GM18907 (cell line): ENCODE results near the gene GGA2.
"Not testable (repeated sequence)": the region's sequence is repeated elsewhere in the genome, so short reads cannot be mapped to it uniquely, and the experiment has no call there.

Experiments used
- ATAC-seq: cut with Tn5 transposase; IDR thresholded peaks from one replicate; pipeline ENCODE4 v1.9.1; 2021; ENCODE audit warnings: mild to moderate bottlenecking, moderate library complexity; ENCODE audit not compliant: unreplicated experiment

GGA2 gene

GRCh38 chr16:23527961-23528643 lies 17.8 kb upstream of the GGA2 start:
- no peak for ATAC-seq

GRCh38 chr16:23524886-23525285 lies 14.6 kb upstream of the GGA2 start:
- ATAC-seq = no peak

DNA sequence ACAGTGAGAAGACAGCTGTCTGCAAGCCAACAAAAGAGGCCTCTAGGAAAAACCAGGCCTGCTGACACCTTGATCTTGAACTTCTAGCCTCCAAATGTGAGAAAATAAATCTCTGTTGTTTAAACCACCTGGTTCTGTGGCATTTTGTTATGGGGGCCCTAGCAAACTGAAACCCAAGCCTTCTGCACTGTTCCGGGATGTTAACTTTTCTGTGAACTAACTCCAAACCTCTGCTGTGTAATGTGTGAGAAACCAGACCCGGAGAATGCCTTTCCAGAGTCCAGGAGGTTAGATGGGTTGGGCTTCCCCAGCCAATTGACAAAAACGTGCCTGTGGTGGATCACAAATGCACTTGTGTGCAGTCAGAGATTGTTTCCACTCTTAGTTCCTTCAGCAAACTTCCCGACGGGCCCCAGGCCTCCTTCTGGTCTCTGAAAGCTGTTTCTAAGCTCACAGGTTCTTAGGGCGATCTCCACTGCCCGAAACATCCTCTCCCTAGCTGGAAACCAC lies 13.6 kb upstream of the GGA2 start:
- no peak for ATAC-seq

DNA sequence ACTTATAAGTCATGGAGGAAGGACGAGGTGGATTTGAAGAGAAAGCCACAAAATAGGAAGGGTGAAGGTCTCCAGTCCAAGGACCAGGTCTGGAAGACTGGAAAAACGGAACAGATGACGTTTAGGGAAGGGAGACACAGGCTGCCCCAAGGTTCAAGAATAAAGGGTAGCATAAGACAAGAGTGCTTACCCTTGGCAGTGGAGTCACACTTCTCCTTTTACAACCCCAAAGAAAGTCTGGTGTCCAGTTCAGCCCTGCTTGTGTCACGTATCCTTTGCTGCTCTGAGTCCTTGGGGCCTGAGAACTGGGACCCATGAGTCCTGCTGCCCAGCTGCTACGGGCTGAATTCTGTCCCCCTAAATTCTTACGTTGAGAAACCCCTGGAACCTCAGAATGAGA lies 13.0 kb upstream of the GGA2 start:
- no peak for ATAC-seq

GRCh38 chr16:23521965-23522364 lies 11.7 kb upstream of the GGA2 start:
- no peak for ATAC-seq

GRCh38 chr16:23521037-23521743 lies 10.9 kb upstream of the GGA2 start:
- no peak for ATAC-seq

GRCh38 chr16:23520500-23520899 lies 10.2 kb upstream of the GGA2 start:
- ATAC-seq = no peak

DNA sequence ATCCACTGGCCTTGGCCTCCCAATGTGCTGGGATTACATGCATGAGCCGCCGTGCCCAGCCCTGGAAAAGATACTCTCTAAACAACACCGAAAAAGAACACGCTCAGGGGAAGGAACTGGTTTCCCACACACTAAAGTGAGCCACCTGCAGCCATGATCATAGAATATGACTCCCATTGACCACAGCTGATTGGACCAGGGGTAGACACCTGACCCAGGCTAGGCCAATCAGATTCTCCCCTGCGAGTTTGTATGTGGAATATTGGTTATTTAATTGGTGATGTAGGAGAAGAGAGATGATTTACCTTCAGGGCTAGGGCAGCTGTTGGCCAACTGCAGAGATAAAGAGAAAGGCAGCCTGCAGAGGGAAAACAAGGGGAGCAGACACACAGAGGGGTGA lies 9.0 kb upstream of the GGA2 start:
- ATAC-seq = no peak

GRCh38 chr16:23518435-23518891 lies 8.2 kb upstream of the GGA2 start:
- peak; percentile 59 for ATAC-seq

- no peak for ATAC-seq
Measured at GRCh38 chr16:23516366-23517137, 6.3 kb upstream of the GGA2 start.

DNA sequence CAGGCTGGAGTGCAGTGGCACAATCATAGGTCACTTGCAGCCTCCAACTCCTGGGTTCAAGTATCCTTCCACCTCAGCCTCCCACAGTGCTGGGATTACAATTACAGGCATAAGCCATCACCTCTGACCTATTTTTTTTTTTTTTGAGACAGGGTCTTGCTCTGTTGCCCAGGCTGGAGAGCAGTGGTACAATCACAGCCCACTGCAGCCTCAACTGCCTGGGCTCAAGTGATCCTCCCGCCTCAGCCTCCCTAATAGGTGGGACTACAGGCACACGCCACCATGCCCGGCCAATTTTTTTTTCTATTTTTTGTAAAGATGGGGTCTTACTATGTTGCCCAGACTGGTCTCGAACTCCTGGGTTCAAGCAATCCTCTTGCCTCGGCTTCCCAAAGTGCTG lies 5.6 kb upstream of the GGA2 start:
- no peak for ATAC-seq

GRCh38 chr16:23514381-23515152 lies 4.3 kb upstream of the GGA2 start:
- no peak for ATAC-seq

GRCh38 chr16:23512168-23512695 lies 1.9 kb upstream of the GGA2 start:
- no peak for ATAC-seq

DNA sequence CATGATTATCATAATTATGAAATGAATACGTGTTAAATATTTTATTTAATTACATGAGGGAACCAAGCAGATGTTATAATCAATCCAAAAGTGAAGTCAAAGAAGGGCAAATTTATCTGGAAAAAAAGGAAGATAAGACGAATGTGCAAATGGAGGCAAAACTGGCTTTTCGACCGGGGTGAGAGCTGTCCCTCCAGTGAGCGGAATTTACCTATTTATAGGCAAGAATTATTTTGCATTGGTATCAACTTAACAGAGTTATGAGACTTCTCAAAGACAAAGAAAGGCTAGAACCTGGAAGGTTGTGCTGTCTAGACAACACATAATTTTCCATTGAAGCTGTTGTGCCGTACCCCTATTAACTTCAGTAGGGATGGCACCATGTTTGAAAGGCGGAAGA lies 1.4 kb upstream of the GGA2 start:
- no peak for ATAC-seq

GRCh38 chr16:23510915-23511270 lies 599 bp upstream of the GGA2 start:
- ATAC-seq = not testable (repeated sequence)

DNA sequence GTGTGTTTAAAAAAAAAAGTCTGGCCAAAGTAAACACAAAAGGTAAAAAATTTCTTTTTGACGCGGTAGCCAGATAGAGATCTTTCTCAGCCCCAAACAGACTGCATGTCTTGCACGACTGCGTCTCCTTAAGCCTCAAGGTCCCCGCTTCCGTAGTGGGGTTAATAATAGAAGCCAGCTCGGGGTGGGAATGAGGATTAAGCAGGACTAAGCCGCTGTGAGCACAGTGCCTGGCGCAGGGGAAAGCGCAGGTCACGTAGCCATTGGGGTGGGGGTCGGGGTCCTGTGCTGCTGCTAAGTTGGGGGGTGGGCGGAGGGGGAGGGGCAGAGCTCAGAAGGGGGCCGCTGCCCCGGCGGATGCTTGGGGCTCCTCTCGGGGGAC lies 521 bp downstream of the GGA2 start:
- ATAC-seq = peak; percentile 13

GRCh38 chr16:23509441-23509754 lies 896 bp downstream of the GGA2 start:
- ATAC-seq = no peak

GRCh38 chr16:23508589-23509440 lies 1.5 kb downstream of the GGA2 start:
- ATAC-seq = no peak

- ATAC-seq = no peak
Measured at GRCh38 chr16:23506606-23506994, 3.7 kb downstream of the GGA2 start.
